Ishikawa (cell line): ENCODE data around the gene OPA3.

ENCODE experiments used
- CREB1 ChIP-seq: IDR thresholded peaks from 2 replicates; pipeline ENCODE4 v1.6.1; 2012; ENCODE audit warnings: low read depth
- EP300 ChIP-seq: IDR thresholded peaks from 2 replicates; pipeline ENCODE4 v1.6.1; 2012; ENCODE audit warnings: borderline replicate concordance
- TCF12 ChIP-seq: IDR thresholded peaks from 2 replicates; pipeline ENCODE4 v1.6.1; 2012; ENCODE audit warnings: low read depth
- YY1 ChIP-seq: IDR thresholded peaks from 2 replicates; pipeline ENCODE4 v1.6.1; 2012; ENCODE audit warnings: low read depth

DNA sequence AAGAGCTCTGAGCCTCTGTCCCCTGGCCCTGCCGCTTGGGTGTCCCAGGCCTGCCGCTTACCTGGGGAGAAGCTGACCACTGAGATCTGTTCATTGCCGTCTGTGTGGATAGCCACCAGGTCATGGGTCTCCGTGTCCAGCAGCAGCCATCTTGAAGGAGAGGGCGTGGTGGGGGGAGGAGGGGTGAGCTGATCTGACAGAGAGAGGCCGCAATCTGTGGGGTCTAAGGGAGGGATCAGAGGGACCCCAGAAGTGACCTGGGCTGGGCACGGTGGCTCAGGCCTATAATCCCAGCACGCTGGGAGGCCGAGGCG is 32.1 kb upstream of the OPA3 start:
- no peak for TF ChIP-seq CREB1
- no peak for TF ChIP-seq YY1
- TF ChIP-seq TCF12: no peak
- TF ChIP-seq EP300: no peak
